ENCODE measurements around the gene NELL2. TPM values are rescaled to one million over a fixed set of nuclear protein-coding genes. Genes with fewer than 3 reads are reported as not detected.

NELL2 gene
- total RNA-seq, 1 donor from 2014 or later, result 15.8 TPM

GRCh38 chr12:44550377-44550776 lies 325.7 kb downstream of the NELL2 start:
- intact Hi-C loops (cut with micrococcal nuclease), result no loop called here

- intact Hi-C loops (cut with micrococcal nuclease), result no loop called here
Observed at GRCh38 chr12:44546060-44546459, 330.1 kb downstream of the NELL2 start.

GRCh38 chr12:44544018-44544417 lies 332.1 kb downstream of the NELL2 start:
- intact Hi-C loops (cut with micrococcal nuclease), result no loop called here

- intact Hi-C loops (cut with micrococcal nuclease), result no loop called here
Observed at GRCh38 chr12:44542716-44543115, 333.4 kb downstream of the NELL2 start.

- intact Hi-C loops (cut with micrococcal nuclease), result no loop called here
Observed at GRCh38 chr12:44537354-44537753, 338.8 kb downstream of the NELL2 start.

GRCh38 chr12:44532940-44533339 lies 343.2 kb downstream of the NELL2 start:
- intact Hi-C loops (cut with micrococcal nuclease), result no loop called here

GRCh38 chr12:44531320-44531971 lies 344.7 kb downstream of the NELL2 start:
- intact Hi-C loops (cut with micrococcal nuclease), result no loop called here

GRCh38 chr12:44526655-44527182 lies 349.4 kb downstream of the NELL2 start:
- intact Hi-C loops (cut with micrococcal nuclease), result no loop called here

GRCh38 chr12:44525806-44526654 lies 350.1 kb downstream of the NELL2 start:
- intact Hi-C loops (cut with micrococcal nuclease), result no loop called here

- intact Hi-C loops (cut with micrococcal nuclease), result no loop called here
Observed at GRCh38 chr12:44523828-44524227, 352.3 kb downstream of the NELL2 start.

GRCh38 chr12:44521702-44522101 lies 354.4 kb downstream of the NELL2 start:
- intact Hi-C loops (cut with micrococcal nuclease), result no loop called here

- intact Hi-C loops (cut with micrococcal nuclease), result no loop called here
Observed at GRCh38 chr12:44519931-44520330, 356.2 kb downstream of the NELL2 start.

GRCh38 chr12:44511289-44511688 lies 364.8 kb downstream of the NELL2 start:
- intact Hi-C loops (cut with micrococcal nuclease), result no loop called here

- intact Hi-C loops (cut with micrococcal nuclease), result no loop called here
Observed at GRCh38 chr12:44510510-44510909, 365.6 kb downstream of the NELL2 start.

- intact Hi-C loops (cut with micrococcal nuclease), result no loop called here
Observed at GRCh38 chr12:44510076-44510475, 366.0 kb downstream of the NELL2 start.

GRCh38 chr12:44509471-44509870 lies 366.6 kb downstream of the NELL2 start:
- intact Hi-C loops (cut with micrococcal nuclease), result no loop called here

- intact Hi-C loops (cut with micrococcal nuclease), result no loop called here
Observed at GRCh38 chr12:44507461-44507860, 368.7 kb downstream of the NELL2 start.

GRCh38 chr12:44504799-44505198 lies 371.3 kb downstream of the NELL2 start:
- intact Hi-C loops (cut with micrococcal nuclease), result no loop called here

- intact Hi-C loops (cut with micrococcal nuclease), result no loop called here
Observed at GRCh38 chr12:44503329-44503728, 372.8 kb downstream of the NELL2 start.

GRCh38 chr12:44502681-44503080 lies 373.4 kb downstream of the NELL2 start:
- intact Hi-C loops (cut with micrococcal nuclease), result no loop called here

GRCh38 chr12:44500423-44500822 lies 375.7 kb downstream of the NELL2 start:
- intact Hi-C loops (cut with micrococcal nuclease), result no loop called here

GRCh38 chr12:44497044-44497443 lies 379.1 kb downstream of the NELL2 start:
- intact Hi-C loops (cut with micrococcal nuclease), result no loop called here

- intact Hi-C loops (cut with micrococcal nuclease), result no loop called here
Observed at GRCh38 chr12:44490181-44490580, 385.9 kb downstream of the NELL2 start.

Data from T-helper 2 cell treated with Interferon-gamma antibody and Interleukin-4, amounts not matched to agents 100 ng/mL and 5 ng/mL, for 36 hours (primary cell).